Fibroblast of lung (primary cell): ENCODE results near the gene WFDC9.

Experiments
- EZH2 ChIP-seq: IDR thresholded peaks from 2 replicates; pipeline ENCODE4 v1.5.1; 2012; ENCODE audit warnings: low read length, control low read depth, mild to moderate bottlenecking; ENCODE audit errors: missing control alignments
- TF ChIP-seq, protein P1 (sequence below), 2 donors: IDR thresholded peaks in 1 of 2; conservative IDR thresholded peaks in 1 of 2; 1 replicate in 1 of 2; 2 replicates in 1 of 2; pipeline ENCODE4 v1.5.1; 2011 to 2012; ENCODE audit warnings: low read length in 2 of 2, control low read depth in 1 of 2, inconsistent platforms in 1 of 2, low read depth in 1 of 2, mild to moderate bottlenecking in 1 of 2

DNA sequence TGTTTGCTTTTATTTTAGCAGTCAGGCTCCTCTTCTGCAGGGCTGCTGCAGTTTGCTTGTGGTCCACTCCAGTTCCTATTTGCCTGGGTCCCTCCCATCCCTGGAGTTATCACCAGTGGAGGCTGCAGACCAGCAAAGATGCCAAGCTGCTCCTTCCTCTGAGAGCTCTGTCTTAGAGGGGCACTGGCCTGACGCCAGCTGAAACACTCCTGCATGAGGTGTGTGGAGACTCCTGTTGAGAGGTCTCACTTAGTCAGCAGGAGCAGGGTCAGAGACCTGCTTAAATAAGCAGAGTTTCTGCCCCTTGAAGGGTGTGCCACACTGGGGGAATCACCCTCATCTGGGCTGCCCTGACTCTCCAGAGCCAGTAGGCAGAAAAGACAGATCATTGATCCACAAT is 35.8 kb downstream of the WFDC9 start:
- TF ChIP-seq EZH2, result no peak
- TF ChIP-seq, protein P1, sequence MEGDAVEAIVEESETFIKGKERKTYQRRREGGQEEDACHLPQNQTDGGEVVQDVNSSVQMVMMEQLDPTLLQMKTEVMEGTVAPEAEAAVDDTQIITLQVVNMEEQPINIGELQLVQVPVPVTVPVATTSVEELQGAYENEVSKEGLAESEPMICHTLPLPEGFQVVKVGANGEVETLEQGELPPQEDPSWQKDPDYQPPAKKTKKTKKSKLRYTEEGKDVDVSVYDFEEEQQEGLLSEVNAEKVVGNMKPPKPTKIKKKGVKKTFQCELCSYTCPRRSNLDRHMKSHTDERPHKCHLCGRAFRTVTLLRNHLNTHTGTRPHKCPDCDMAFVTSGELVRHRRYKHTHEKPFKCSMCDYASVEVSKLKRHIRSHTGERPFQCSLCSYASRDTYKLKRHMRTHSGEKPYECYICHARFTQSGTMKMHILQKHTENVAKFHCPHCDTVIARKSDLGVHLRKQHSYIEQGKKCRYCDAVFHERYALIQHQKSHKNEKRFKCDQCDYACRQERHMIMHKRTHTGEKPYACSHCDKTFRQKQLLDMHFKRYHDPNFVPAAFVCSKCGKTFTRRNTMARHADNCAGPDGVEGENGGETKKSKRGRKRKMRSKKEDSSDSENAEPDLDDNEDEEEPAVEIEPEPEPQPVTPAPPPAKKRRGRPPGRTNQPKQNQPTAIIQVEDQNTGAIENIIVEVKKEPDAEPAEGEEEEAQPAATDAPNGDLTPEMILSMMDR (conservative IDR thresholded peaks at IDR 0.05 in 1 of 2, IDR thresholded peaks at IDR 0.05 in 1 of 2; ENCODE audit: low read depth in 1 of 2, low read length in 2 of 2), result no peak
